T-helper 1 cell treated with Interleukin-12 subunit alpha and Interleukin-12 subunit beta and Interleukin-4 antibody, amounts not matched to agents 30 ng/mL and 1 ng/mL, for 36 hours (primary cell): ENCODE results near the gene IL1RL2. TPM values are rescaled to one million over a fixed set of nuclear protein-coding genes. Genes with fewer than 3 reads are reported as not detected.

Source experiments
- intact Hi-C: fragments of 100-400 bp; cut with micrococcal nuclease; formaldehyde crosslinking; loops from one replicate; pipeline ENCODE4 v1.15.1; 2024
- total RNA-seq: library from RNA; stranded (reverse); gene quantifications from 2 replicates; pipeline ENCODE4 v1.2.3, GENCODE V29; 2022

Gene IL1RL2
- total RNA-seq, 1 donor from 2014 or later: not detected

- intact Hi-C loops: no loop called here
Observed at GRCh38 chr2:102238039-102238756, 51.4 kb downstream of the IL1RL2 start.

- intact Hi-C loops: no loop called here
Observed at GRCh38 chr2:102238778-102239177, 52.0 kb downstream of the IL1RL2 start.

DNA sequence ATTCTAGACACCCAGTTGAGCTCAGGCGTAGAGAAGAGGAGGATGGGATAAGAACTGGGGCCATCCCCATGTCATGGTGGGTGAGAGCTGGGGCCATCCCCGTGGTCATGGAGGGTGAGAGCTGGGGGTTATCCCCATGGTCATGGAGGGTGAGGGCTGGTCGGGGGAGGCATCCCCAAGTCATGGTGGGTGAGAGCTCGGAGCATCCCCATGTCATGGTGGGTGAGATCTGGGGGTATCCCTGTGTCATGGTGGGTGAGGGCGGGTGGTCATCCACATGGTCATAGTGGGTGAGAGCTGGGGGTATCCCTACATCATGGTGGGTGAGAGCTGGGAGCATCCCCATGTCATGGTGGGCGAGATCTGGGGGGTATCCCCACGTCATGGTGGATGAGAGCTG lies 52.5 kb downstream of the IL1RL2 start:
- intact Hi-C loops: no loop called here

DNA sequence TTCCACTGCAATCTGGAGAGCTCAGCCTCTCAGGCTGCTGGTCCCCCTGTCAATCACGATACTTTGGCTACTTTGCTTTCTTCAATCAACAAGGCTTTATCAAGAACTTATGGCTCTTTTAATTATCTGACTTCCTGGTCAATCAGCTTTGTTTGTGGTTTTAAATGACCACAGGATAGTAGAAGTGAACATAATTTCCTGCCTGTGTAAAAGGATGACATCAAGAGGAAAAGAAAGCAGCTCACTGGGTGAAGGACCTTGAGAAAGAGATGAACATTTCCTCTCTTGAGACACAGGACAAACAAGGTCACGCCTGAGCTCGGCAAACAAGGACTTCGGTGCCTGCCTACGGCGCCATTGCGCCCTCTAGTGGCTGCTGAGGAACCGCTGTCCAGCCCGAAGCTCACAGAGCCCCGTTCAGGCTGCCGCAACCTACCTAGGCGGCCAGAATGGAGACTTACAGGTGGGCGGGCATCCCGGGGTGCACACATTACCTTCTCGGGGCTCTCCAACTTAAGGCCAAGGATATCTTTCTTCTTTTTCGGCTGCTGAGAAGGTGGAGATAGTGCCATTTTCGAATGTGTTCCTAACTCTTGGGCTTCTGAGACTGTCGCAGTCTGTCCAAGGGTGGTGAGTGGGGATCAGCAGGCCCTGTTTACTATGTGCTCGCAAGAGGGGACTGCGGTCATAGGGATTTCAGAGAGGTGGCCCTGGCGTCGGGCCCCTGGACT lies 54.0 kb downstream of the IL1RL2 start:
- intact Hi-C loops: loop anchor here (1.0 to 2.0 kb wide), 9 partner anchors 56 to 357 kb away; no protein-coding TSS in a partner anchor

- intact Hi-C loops: loop anchor here (2.0 kb wide), 1 partner anchor 159 kb away; no protein-coding TSS in a partner anchor
Observed at GRCh38 chr2:102241616-102242305, 54.9 kb downstream of the IL1RL2 start.

DNA sequence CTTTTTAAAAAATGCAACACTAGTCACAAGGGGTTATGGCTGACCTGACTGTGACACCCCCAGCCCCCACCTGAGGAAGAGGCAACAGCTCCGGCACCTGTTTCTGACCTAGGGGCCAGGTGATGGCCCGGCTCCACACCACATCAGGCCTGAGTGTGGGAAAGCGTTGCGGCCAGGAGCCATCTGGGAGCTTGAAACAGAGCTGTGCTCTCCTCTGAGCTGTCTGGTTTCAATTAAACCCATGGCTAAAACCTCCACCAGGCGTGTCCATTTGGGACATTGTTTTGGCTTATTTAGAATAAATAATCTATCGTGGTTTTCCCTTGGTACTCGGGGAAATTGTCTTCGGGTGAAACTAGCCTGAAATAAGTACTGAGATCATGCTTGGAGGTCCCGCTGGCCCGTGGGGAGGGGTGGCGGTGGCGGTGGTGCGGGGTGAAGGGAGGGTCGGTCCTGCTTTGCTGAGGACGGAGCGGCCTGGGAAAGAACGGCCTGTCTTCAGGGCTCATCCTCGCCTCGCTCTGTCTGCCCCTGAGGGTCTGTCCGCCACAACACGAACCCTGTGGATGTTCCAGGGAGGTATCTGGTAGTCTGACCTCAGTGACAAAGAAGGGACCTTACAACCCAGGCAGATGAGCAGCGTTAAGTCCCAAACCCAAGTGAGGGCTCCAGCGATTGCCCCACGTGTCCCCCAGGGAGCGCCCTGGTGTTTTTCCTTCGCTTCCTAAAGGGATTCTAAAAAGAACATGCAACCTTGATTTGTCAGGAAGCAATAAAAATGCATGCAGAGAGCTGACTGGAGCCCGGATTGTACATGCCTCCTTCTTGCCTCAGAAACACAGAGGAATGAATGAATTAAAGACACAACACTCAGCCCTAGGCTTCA lies 58.7 kb downstream of the IL1RL2 start:
- intact Hi-C loops: no loop called here

DNA sequence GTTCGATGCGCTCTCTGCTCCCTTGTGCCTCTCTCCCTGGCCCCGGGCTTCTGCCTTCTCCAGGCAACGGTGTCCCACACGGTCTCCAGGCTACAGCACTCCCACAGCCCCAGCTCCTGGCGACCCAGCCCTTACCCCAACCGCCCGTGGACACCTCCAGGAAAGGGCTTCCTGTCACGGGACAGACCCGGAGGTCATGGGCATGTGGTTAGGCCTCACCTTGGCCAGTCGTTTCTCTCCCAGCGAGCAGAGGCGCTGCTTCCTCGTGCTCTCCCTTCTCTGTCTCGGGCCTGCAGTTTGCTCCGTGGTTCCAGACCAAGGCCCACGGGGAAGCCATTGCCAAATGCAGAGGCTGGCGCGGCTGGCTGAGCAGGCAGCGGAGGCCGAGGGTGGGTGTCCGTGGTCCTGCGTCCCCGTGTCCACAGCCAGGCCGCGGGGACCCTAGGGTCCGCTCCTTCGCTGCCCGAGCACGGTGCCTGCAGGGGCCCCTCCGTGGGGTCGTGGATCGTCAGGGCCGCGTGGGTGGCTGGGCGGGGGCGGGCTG lies 63.5 kb downstream of the IL1RL2 start:
- intact Hi-C loops: loop anchor here (10.0 kb wide), 2 partner anchors 946 to 1666 kb away; partner anchors contain the start of gene RNF149

GRCh38 chr2:102251042-102251848 lies 64.4 kb downstream of the IL1RL2 start:
- intact Hi-C loops: loop anchor here (1.0 to 10.0 kb wide), 3 partner anchors 198 to 1666 kb away; partner anchors contain the start of gene RNF149

GRCh38 chr2:102251849-102252203 lies 65.0 kb downstream of the IL1RL2 start:
- intact Hi-C loops: loop anchor here (1.0 to 10.0 kb wide), 3 partner anchors 197 to 1667 kb away; partner anchors contain the start of gene RNF149

GRCh38 chr2:102252236-102252635 lies 65.4 kb downstream of the IL1RL2 start:
- intact Hi-C loops: loop anchor here (10.0 kb wide), 2 partner anchors 947 to 1667 kb away; partner anchors contain the start of gene RNF149

DNA sequence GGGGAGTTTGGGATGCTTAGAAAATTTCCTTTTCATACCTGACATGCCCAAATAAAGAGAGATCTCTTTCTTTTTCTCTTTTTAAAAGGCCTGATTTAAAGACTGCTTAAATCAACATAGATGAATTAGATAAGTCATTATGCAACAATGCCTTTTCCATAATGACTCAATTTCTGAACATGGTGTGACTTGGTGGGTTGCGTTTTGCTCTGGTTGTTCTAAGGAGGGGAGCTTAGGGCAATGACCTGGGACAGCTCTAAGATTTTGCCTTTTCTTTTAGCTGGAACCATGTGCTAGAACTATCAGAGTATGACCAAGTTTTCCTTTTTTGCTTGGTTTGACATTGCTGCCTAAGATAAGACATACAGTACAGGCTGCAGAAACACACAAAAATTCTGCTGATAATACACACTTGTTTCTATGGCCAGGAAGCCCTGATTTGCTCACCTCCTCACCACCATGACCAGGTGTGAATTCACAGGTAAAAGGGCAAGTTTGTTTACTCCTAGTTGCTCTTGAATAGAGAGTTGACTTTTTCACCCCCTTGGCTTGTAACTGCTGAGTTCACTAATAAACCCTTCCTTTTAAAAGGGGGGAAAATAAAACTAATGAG lies 66.4 kb downstream of the IL1RL2 start:
- intact Hi-C loops: loop anchor here (1.0 to 10.0 kb wide), 7 partner anchors 25 to 1668 kb away; partner anchors contain the start of gene RNF149

- intact Hi-C loops: loop anchor here (1.0 to 10.0 kb wide), 7 partner anchors 25 to 1669 kb away; partner anchors contain the start of gene RNF149
Observed at GRCh38 chr2:102253753-102254150, 66.9 kb downstream of the IL1RL2 start.

DNA sequence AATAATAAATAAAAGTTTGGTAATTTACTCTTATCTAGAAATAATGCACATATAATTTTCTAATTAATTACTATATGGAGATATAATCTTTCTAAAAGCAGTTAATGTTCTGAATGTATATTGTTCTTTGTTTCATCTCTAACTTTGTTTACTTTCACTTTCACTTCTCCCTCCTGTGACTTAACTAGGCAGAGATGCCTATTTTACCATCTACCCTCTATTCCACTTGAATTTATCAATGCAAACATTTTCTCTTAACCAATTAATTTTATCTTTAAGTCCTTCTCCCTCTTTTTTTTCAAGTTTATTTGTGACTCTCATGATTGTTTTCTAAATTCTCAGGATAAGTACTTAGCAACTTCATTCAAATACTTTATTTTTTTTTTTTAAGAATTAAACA lies 69.5 kb downstream of the IL1RL2 start:
- intact Hi-C loops: loop anchor here (5.0 to 10.0 kb wide), 3 partner anchors 554 to 1671 kb away; partner anchors contain the start of gene RNF149

- intact Hi-C loops: loop anchor here (5.0 to 10.0 kb wide), 3 partner anchors 555 to 1672 kb away; partner anchors contain the start of gene RNF149
Observed at GRCh38 chr2:102256874-102257462, 70.1 kb downstream of the IL1RL2 start.

DNA sequence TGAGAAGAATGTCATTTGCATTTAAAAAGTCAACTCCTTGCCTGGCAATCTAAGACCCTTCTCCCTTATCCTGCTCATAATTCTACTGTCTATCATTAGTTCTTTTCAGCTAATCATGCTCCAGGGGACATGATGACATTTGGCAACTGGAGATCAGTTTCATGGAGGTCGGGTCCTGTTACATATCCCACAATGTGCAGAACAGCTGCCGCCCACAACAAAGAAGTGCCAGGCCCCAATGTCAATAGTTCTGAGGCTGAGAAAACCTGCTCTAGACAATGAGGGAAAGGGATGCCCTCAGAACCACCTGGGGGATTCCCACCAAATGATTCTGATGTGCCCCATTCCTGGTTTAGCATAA lies 71.2 kb downstream of the IL1RL2 start:
- intact Hi-C loops: loop anchor here (1.0 to 10.0 kb wide), 9 partner anchors 35 to 1673 kb away; partner anchors contain the start of genes IL18R1 and RNF149

- intact Hi-C loops: loop anchor here (1.0 to 10.0 kb wide), 9 partner anchors 34 to 1674 kb away; partner anchors contain the start of genes IL18R1 and RNF149
Observed at GRCh38 chr2:102258386-102259074, 71.7 kb downstream of the IL1RL2 start.

GRCh38 chr2:102261467-102262135 lies 74.8 kb downstream of the IL1RL2 start:
- intact Hi-C loops: loop anchor here (1.0 kb wide), 1 partner anchor 15 kb away; no protein-coding TSS in a partner anchor
